ENCODE data around the gene BPIFB2. TPM values are rescaled to one million over a fixed set of nuclear protein-coding genes. Genes with fewer than 3 reads are reported as not detected.

Gene BPIFB2, protein sequence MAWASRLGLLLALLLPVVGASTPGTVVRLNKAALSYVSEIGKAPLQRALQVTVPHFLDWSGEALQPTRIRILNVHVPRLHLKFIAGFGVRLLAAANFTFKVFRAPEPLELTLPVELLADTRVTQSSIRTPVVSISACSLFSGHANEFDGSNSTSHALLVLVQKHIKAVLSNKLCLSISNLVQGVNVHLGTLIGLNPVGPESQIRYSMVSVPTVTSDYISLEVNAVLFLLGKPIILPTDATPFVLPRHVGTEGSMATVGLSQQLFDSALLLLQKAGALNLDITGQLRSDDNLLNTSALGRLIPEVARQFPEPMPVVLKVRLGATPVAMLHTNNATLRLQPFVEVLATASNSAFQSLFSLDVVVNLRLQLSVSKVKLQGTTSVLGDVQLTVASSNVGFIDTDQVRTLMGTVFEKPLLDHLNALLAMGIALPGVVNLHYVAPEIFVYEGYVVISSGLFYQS
- not detected in 2 replicates for total RNA-seq

GRCh38 chr20:33007376-33008335 lies at the start of gene BPIFB2:
BPIFB2 (plus strand) TSS chr20:33007704; CDS start chr20:33008575, 871 bp downstream.

DNA sequence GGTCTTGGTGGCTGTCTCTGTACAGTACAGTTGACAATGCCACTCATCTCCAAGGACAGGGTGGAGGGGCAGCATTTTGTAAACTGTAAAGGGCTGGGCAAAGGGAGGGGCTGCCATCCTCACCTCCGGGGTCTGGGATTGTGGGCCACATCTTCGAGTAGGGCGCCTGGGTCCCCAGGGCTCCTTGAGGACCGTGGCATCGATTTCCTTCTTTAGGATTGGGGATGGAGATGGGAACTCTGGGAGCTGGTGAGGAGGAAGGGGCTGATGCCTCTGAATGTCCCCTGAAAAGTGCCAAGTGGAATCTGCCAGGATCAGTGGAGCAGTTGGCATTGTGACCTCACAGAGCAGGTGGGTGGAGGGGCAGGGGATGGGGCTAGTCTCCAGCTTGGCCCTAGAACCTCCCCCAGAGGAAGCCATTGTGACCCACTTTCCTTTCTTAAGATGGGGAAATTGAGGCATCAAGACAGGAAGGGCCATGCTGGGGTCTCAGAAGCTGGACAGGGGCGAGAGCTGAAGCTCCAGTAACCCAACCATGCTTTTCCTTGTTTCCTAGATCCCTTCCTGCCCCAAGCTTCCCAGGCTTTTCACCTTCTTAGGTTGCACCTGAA lies 3.3 kb upstream of the BPIFB2 start, which contains the start of gene SUN5:
SUN5 (minus strand) TSS at position 293 of the 611 bp plus-strand sequence; CDS start at position 200, 93 bp downstream.

DNA sequence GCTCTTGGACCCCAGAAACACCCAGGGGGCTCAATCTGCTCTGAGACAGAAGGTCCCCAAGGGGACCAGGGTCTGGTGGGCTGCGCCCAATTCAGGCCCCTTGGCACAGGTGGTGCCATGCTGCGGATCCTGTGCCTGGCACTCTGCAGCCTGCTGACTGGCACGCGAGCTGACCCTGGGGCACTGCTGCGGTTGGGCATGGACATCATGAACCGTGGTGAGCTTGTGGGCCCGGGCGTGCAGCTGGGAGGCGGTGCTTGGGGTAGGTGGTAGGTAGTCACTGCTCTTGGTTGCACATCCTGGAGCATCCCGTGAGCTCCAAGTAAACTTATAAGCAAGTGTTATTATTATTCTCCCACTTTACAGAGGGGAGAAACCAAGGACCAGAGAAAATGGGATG lies 24.0 kb downstream of the BPIFB2 start, which contains the start of gene BPIFB6:
BPIFB6 (plus strand) TSS at position 118 of the 400 bp plus-strand sequence; CDS start at position 118, 0 bp downstream.

GRCh38 chr20:33053291-33054106 lies 46.0 kb downstream of the BPIFB2 start, which contains the start of gene BPIFB3:
BPIFB3 (plus strand) TSS chr20:33053903; CDS start chr20:33055436, 1,533 bp downstream.

Other genes starting within 250 kb of the BPIFB2 start
- gene DNMT3B, start 245.3 kb upstream of the BPIFB2 start, total RNA-seq = 1.9 and 2.3 TPM in 2 replicates
- gene MAPRE1, start 187.8 kb upstream of the BPIFB2 start, total RNA-seq = 64.4 and 100 TPM in 2 replicates
- gene EFCAB8, start 148.8 kb upstream of the BPIFB2 start, total RNA-seq = under 0.01 TPM in 1 of 2 replicates, not detected in the other
- not detected in 2 replicates for gene SUN5, start 3.3 kb upstream of the BPIFB2 start, total RNA-seq
- not detected in 2 replicates for gene BPIFB6, start 23.9 kb downstream of the BPIFB2 start, total RNA-seq
- not detected in 2 replicates for gene BPIFB3, start 46.2 kb downstream of the BPIFB2 start, total RNA-seq
- not detected in 2 replicates for gene BPIFB4, start 71.9 kb downstream of the BPIFB2 start, total RNA-seq
- gene BPIFA2, start 160.5 kb downstream of the BPIFB2 start, total RNA-seq = not detected in 2 replicates
- gene BPIFA3, start 209.6 kb downstream of the BPIFB2 start, total RNA-seq = not detected in 2 replicates
- not detected in 2 replicates for gene BPIFA1, start 228.3 kb downstream of the BPIFB2 start, total RNA-seq

All from epithelial cell of alveolus of lung (primary cell).